HK-2 (cell line): ENCODE measurements around the gene MXRA5.
"Not testable (repeated sequence)": the region's sequence is repeated elsewhere in the genome, so short reads cannot be mapped to it uniquely, and the experiment has no call there.

ENCODE experiments used
- DNase-seq: peaks from one replicate; pipeline ENCODE4 v3.0.0-alpha.2; 2018; ENCODE audit not compliant: unreplicated experiment

Gene MXRA5

DNA sequence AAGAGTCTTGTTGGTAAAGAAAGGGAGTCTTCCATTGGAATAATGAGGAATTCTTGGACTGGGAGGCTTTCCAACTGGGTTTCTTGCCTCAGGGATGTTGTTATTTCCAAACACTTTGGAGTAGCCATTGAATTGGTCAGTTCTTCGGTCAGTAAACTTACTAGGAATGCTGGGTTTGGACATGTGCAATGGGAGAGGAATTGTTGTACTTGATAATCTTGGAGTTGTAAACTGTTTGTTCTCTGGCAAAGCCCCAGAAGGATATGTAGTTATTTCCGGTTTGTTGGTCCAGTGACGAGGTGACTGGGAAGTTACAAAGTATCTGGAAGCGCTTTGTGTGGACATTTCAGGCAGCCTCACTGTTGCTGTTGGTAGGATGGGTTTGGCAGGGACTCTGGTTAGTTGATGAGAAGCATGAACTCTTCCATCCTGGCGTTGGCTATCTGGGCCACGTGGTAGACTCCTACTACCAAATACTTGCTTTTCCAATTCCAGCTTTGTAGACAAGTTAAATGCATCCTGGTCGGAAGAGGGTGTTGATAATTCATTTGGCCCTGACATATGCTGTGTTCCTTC lies 25.9 kb downstream of the MXRA5 start:
- DNase-seq, result no peak

DNA sequence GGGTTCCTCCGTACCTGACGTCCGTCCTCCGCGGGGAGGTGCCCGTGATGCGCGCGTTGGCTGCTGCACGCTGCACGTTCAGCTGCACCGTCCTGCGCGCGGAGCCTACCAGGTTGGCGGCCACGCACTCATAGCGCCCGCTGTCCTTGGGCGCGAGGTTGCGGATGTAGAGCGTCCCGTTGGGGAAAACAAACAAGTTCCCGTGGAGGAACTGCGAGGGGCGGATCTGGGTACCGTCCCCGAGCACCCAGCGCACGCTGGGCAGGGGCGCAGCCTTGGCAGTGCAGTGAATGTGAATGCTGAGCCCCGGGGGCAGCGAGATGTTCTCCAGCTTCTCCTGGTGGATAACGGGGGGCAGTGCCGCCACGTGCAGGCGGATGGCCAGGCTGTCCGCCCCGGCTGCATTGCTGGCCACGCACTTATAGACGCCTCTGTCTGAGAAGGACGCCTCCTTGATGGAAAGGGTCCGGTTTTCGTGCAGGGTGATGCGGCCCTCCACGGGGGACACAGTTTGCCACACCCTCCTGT lies 29.2 kb downstream of the MXRA5 start:
- DNase-seq, result no peak

DNA sequence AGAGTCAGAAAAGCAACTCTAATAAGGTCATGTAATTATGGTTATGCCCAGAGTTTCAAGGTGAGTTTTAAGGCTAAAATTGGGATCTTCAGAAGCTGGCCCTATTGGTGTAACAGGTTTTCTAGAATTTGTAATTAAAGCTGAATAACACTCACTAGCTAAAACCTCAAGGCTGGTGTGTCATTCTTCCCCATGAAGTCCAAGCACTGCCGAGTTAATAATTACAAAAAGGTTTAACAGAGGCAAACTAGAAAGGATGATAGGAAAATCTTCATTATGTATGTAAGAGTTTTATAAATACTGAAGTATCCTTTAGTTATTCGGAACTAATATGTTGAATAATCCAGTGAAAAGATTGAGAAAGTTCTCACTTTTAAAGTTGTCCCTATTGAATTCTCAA lies 34.3 kb downstream of the MXRA5 start:
- no peak for DNase-seq

DNA sequence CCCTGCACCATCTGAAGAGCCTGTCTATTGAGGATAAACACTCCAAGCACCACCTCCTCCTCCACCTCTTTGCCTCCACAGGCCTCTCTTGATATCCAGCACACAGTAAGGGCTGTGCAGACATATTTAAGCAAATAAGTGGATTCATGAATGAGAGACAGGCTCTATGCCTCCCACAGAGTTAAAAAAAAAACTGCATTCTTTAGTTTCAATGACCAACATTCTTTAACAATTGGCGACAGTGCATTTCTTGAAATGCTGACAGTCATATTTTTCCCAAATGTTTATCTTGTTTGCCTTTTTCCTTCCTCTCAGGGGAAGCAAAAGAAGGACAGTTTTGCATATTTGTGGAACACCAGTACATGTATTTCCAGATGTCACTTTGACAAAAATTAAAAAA lies 38.6 kb downstream of the MXRA5 start:
- DNase-seq, result no peak

GRCh38 chrX:3299636-3300035 lies 46.8 kb downstream of the MXRA5 start:
- DNase-seq, result no peak

DNA sequence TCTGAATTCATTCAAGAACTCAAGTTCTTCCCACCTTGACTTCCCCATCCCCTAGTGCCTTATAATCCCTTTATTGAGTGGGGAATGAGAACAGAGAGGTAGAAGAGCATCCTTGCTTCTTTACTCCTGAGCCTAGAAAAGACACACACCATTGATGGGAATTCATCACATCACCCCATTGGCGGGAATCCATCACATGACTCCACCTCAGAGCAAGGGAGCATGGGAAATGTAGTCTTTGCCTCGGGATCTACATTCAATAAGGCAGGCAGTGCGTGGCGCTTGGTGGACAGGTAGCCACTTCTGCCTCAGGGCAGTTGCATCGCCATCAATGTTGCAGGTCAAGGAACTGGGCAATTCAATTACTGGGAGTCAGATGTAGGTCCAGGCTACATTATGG lies 50.7 kb downstream of the MXRA5 start:
- DNase-seq, result no peak

DNA sequence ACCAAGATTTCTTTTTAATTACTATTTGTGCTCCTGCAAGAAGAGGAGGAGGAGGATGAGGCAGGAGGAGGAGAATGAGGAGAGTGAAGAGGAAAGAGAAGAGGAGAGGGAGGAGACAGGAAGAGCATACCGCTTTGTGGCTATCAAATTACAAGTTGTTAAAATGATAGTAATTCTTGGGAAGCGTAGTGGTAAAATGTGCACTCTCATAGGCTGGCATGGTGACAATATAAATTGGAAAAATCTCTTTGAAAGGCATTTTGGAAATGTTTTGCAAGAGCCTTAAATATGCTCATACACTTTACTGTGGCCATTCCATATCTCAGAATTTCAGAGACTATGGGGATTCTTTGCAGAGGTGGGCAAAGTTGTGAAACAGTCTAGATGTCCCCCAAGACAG lies 53.2 kb downstream of the MXRA5 start:
- DNase-seq, result no peak

- DNase-seq, result no peak
Measured at GRCh38 chrX:3290561-3290960, 55.9 kb downstream of the MXRA5 start.

GRCh38 chrX:3286196-3286945 lies 60.1 kb downstream of the MXRA5 start:
- no peak for DNase-seq

GRCh38 chrX:3280706-3281105 lies 65.7 kb downstream of the MXRA5 start:
- no peak for DNase-seq

DNA sequence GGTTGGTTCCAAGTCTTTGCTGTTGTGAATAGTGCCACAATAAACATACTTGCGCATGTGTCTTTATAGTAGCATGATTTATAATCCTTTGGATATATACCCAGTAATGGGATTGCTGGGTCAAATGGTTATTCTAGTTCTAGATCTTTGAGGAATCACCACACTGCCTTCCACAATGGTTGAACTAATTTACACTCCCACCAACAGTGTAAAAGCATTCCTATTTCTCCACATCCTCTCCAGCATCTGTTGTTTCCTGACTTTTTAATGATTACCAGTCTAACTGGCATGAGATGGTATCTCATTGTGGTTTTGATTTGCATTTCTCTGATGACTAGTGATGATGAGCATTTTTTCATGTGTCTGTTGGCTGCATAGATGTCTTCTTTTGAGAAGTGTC lies 72.8 kb downstream of the MXRA5 start:
- not testable (repeated sequence) for DNase-seq

DNA sequence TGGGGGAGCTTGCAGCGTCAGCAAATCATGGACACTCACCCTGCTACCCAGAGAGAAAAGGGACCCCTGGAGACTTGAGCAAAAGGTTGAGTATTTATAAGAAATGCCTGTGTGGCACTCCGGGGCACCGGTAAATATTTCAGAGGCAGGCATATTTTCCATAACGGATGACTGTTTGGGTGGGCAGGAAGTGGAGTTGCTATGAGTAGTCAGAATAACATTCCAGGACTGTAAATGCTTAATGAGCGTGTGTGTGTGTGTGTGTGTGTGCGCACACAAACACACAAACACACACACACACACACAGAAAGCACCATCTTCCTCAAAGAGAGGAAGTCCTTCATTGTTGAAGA lies 74.6 kb downstream of the MXRA5 start:
- peak; percentile 13 for DNase-seq

GRCh38 chrX:3271183-3271833 lies 75.1 kb downstream of the MXRA5 start:
- no peak for DNase-seq

DNA sequence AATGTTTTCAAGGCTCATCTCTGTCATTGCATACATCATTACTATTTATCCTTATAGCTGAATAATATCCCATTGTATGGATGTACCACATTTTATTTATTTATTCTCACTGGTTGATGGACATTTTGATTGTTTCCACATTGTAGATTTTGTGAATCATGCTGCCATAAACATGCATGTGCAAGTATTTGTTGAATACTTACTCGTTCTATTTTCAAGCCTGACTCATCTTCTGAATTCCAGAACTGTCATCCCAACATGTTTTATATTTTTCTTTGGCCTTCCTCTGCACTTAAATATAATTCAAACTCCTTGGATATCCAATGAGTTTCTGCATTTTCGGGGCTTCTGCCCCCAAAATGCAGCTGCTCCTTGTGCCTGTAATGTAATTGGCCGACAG lies 77.6 kb downstream of the MXRA5 start:
- DNase-seq, result no peak

DNA sequence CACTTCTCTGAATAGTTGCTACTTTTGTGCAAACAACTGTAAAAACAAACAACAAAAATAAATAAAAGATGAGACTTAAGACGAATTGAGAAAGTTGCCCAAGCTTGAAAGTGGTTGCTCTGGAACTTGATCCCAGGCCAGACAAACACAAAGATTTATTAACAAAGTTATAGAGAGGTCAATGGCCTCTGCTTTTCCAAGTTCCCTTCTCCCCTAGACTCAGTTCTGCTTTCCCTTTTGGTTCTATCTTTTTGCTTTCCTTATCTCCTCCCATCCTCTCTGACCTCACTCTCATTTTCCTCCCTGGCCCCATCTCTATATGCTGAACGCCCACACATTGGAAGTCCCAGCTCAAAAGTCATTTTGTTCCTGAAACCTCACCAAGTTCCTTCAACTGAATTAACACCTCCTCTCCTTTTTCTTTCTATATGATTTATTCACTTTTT lies 82.7 kb downstream of the MXRA5 start:
- DNase-seq, result no peak

DNA sequence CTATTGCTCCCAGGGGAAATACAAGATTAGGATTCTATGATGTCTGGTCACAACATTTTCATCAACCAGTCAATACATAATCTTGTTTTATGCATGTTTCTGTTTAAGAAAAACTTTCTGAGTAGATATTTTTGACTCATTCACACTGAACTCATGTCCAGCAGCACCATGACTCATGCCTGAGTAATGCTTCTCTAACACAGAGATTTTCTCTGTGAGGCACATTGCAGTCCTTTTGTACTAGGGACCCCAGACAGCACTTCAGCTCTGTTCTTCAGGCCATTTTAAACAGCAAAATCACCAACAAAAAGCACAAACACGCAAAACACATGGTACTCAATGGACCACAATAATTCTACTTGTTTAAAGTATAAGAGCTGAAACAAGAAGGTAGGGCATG lies 83.6 kb downstream of the MXRA5 start:
- peak; percentile 7 for DNase-seq
